Bronchial epithelial cell (primary cell): ENCODE results near the gene OSBP2. TPM values are rescaled to one million over a fixed set of nuclear protein-coding genes. Genes with fewer than 3 reads are reported as not detected.

ENCODE experiments used
- DNase-seq: peaks from one replicate; pipeline ENCODE4 v3.0.0-alpha.2; 2010; ENCODE audit warnings: low read depth
- FAIRE-seq: peaks from 2 replicates; lab custom pipeline; 2011; peaks lifted over from hg19 to GRCh38; lab: Jason Lieb, UNC
- H3K27me3 ChIP-seq: 2 replicates; pipeline ENCODE4 v1.5.1; 2011; ENCODE audit warnings: low read length; ENCODE audit not compliant: control insufficient read depth, insufficient read depth
- H3K36me3 ChIP-seq: 2 replicates; pipeline ENCODE4 v1.5.1; 2011; ENCODE audit warnings: low read length; ENCODE audit not compliant: control insufficient read depth, insufficient read depth
- H3K4me3 ChIP-seq: 2 replicates; pipeline ENCODE4 v1.5.1; 2011; ENCODE audit warnings: mild to moderate bottlenecking, low read depth, low read length, control low read depth
- CTCF ChIP-seq: IDR thresholded peaks from 2 replicates; pipeline ENCODE4 v1.5.1; 2011; ENCODE audit warnings: mild to moderate bottlenecking, moderate library complexity, low read length, control low read depth, inconsistent platforms; ENCODE audit not compliant: insufficient read depth, severe bottlenecking
- total RNA-seq: library from RNA; depleted of rRNA; stranded (reverse); fragments of >200 nt; gene quantifications from 2 replicates; pipeline ENCODE4 v1.2.1, GENCODE V29; 2014

Gene OSBP2
- total RNA-seq, 1 donor from 2014 or later = 23.4 TPM

GRCh38 chr22:30825711-30826505 is 131.2 kb downstream of the OSBP2 start:
- TF ChIP-seq CTCF = no peak
- no peaks in the 10 kb centered on the region for H3K36me3 ChIP-seq
- FAIRE-seq (peak; percentile 94), DNase-seq (no peak)
- no peaks in the 10 kb centered on the region for H3K27me3 ChIP-seq
- no peak overlapping the region for H3K4me3 ChIP-seq

- no peak for TF ChIP-seq CTCF
- Histone ChIP-seq H3K36me3 (no peaks in the 10 kb centered on the region), H3K27me3 (no peaks in the 10 kb centered on the region), H3K4me3 (no peak overlapping the region)
- no peak for FAIRE-seq
- no peak for DNase-seq
Measured at GRCh38 chr22:30826670-30827355, 132.1 kb downstream of the OSBP2 start.

- DNase-seq (no peak), FAIRE-seq (no peak)
- no peaks in the 10 kb centered on the region for H3K27me3 ChIP-seq
- no peaks in the 10 kb centered on the region for H3K36me3 ChIP-seq
- H3K4me3 ChIP-seq = no peak overlapping the region
- TF ChIP-seq CTCF = no peak
Measured at GRCh38 chr22:30827646-30828045, 133.0 kb downstream of the OSBP2 start.

- DNase-seq (no peak), FAIRE-seq (peak; percentile 70)
- Histone ChIP-seq H3K36me3 (no peaks in the 10 kb centered on the region), H3K4me3 (no peak overlapping the region), H3K27me3 (no peaks in the 10 kb centered on the region)
- no peak for TF ChIP-seq CTCF
Measured at GRCh38 chr22:30828187-30829155, 133.8 kb downstream of the OSBP2 start.

GRCh38 chr22:30829901-30830550 is 135.4 kb downstream of the OSBP2 start:
- no peak for TF ChIP-seq CTCF
- H3K36me3 ChIP-seq = no peaks in the 10 kb centered on the region
- H3K4me3 ChIP-seq = no peak overlapping the region
- DNase-seq (peak; percentile 99), FAIRE-seq (peak; percentile 99)
- no peaks in the 10 kb centered on the region for H3K27me3 ChIP-seq
